ENCODE data around the gene TACC3. TPM values are rescaled to one million over a fixed set of nuclear protein-coding genes. Genes with fewer than 3 reads are reported as not detected.

Gene TACC3
- total RNA-seq, 1 experiment from 2014 or later = 106 TPM

DNA sequence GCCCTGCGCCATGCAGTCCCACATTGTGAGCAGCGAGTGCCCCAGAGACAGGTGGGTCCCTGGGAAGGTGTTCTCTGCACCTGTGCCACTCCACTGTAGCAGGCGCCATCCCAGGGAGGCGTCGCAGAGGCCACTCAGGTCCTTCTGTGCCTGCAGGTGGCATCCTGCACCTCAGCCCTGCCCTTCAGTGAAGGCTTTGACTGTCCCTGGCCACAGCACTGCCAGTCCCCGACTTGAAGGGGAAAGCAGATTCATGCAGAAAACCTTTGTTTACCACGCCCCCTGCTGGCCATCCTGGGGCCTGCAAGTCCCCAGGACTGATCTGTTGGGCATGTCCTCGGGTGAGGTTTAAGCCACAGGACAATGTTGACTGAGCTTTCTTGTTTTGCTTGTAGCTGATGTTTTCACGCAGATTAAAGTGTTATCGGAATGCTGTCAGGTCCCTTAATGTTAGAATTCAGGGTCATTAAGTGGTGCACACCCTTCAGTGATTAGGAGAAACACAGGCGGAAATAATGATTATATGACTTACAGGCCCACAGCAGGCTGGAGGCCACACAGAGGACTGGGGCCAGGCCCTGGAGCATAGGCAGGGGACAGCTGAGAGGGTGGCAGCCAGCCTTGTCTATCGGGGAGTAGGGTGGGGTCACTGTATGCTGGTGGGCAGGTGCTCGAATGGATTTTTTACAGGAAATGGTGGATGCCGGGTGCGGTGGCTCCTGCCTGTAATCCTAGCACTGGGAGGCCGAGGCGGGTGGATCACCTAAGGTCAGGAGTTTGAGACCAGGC, 5.0 kb downstream of the TACC3 start:
- H3K4me3 ChIP-seq (ENCODE audit: low read depth in 2 of 2, low read length in 2 of 2) = 0 out of 4 replicates have a peak overlapping the region, but pooled peaks of 1 of the 2 experiments have one; percentile 4
- DNase-seq (ENCODE audit: low read depth, low spot score) (peak; percentile 78), ATAC-seq (peak; percentile 46)
- CTCF ChIA-PET = interaction anchor here (1.8 kb wide), 1 partner anchor 33 kb away, joined by 6 read pairs; no protein-coding TSS in a partner anchor
- H3K9me3 ChIP-seq (ENCODE audit: control insufficient read depth, insufficient read depth, low read depth, low read length) = no peaks in the 10 kb centered on the region
- in situ Hi-C loops (cut with HindIII; ENCODE audit: low pct_unique_long_range_greater_than_20kb, low sequenced_read_pairs) (no loop called here), intact Hi-C loops (cut with micrococcal nuclease; ENCODE audit: unreplicated experiment) (no loop called here)
- H3K4me1 ChIP-seq (ENCODE audit: control insufficient read depth, insufficient read depth, low read length) = peaks cover 33% of the 10 kb centered on the region
- POLR2A ChIA-PET = no interaction called here
- peak overlapping the region; percentile 77 for H3K27ac ChIP-seq (ENCODE audit: low read length)
- peaks cover 7% of the 10 kb centered on the region for H3K36me3 ChIP-seq (ENCODE audit: control insufficient read depth, insufficient read depth, low read length)
- TF ChIP-seq POLR2AphosphoS5 (IDR thresholded peaks at IDR 0.05; ENCODE audit: low read depth, low read length) = no peak
- no peak for TF ChIP-seq SIN3A (IDR thresholded peaks at IDR 0.05; ENCODE audit: borderline replicate concordance, insufficient read depth, low read depth, low read length)
- TF ChIP-seq, protein P1, sequence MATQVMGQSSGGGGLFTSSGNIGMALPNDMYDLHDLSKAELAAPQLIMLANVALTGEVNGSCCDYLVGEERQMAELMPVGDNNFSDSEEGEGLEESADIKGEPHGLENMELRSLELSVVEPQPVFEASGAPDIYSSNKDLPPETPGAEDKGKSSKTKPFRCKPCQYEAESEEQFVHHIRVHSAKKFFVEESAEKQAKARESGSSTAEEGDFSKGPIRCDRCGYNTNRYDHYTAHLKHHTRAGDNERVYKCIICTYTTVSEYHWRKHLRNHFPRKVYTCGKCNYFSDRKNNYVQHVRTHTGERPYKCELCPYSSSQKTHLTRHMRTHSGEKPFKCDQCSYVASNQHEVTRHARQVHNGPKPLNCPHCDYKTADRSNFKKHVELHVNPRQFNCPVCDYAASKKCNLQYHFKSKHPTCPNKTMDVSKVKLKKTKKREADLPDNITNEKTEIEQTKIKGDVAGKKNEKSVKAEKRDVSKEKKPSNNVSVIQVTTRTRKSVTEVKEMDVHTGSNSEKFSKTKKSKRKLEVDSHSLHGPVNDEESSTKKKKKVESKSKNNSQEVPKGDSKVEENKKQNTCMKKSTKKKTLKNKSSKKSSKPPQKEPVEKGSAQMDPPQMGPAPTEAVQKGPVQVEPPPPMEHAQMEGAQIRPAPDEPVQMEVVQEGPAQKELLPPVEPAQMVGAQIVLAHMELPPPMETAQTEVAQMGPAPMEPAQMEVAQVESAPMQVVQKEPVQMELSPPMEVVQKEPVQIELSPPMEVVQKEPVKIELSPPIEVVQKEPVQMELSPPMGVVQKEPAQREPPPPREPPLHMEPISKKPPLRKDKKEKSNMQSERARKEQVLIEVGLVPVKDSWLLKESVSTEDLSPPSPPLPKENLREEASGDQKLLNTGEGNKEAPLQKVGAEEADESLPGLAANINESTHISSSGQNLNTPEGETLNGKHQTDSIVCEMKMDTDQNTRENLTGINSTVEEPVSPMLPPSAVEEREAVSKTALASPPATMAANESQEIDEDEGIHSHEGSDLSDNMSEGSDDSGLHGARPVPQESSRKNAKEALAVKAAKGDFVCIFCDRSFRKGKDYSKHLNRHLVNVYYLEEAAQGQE (IDR thresholded peaks at IDR 0.05; ENCODE audit: insufficient read depth in 1 of 2, low read depth in 2 of 2, low read length in 1 of 2) = no peak
- TF ChIP-seq, protein P2, sequence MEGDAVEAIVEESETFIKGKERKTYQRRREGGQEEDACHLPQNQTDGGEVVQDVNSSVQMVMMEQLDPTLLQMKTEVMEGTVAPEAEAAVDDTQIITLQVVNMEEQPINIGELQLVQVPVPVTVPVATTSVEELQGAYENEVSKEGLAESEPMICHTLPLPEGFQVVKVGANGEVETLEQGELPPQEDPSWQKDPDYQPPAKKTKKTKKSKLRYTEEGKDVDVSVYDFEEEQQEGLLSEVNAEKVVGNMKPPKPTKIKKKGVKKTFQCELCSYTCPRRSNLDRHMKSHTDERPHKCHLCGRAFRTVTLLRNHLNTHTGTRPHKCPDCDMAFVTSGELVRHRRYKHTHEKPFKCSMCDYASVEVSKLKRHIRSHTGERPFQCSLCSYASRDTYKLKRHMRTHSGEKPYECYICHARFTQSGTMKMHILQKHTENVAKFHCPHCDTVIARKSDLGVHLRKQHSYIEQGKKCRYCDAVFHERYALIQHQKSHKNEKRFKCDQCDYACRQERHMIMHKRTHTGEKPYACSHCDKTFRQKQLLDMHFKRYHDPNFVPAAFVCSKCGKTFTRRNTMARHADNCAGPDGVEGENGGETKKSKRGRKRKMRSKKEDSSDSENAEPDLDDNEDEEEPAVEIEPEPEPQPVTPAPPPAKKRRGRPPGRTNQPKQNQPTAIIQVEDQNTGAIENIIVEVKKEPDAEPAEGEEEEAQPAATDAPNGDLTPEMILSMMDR (IDR thresholded peaks at IDR 0.05) = no peak
- TF ChIP-seq TCF7L2 (IDR thresholded peaks at IDR 0.05; ENCODE audit: low read depth, low read length) = 0 out of 2 replicates have a peak, but pooled peaks have one; percentile 18
- BruUV-seq (replicated peaks) = no TSS peak
- H3K27me3 ChIP-seq (ENCODE audit: control insufficient read depth, insufficient read depth, low read length) = no peaks in the 10 kb centered on the region

DNA sequence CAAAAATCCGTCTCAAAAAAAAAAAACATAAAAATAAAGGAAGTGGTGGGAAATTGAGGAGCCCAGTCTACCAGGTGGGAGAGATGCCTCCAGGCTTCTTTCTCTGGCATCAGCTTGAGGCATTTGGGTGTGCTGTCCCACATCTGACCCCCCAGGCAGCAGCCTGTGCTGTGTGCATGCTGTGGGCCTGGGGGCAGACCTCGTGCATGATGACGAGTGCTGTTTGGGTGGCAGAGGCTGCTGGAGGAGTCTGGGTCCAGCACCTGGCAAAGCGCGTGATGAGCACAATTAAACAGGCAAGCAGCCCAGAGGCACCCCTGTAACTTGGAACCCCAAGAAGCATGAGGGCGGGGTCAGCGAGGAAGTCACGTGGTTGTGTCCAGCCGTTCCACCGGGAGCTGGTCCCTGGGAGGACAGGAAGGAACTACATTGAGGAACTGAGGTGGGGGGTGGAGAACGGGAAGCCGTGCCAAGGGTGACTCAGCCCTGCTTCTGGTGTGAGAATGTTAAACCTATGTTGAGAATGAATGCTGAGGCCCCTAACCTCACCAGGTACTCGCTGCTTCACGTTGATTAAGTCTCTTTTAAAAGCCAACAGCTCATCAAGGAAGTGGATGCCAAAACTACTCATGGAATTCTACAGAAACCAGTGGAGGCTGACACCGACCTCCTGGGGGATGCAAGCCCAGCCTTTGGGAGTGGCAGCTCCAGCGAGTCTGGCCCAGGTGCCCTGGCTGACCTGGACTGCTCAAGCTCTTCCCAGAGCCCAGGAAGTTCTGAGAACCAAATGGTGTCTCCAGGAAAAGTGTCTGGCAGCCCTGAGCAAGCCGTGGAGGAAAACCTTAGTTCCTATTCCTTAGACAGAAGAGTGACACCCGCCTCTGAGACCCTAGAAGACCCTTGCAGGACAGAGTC, 6.1 kb downstream of the TACC3 start:
- no TSS peak for BruUV-seq (replicated peaks)
- DNase-seq (ENCODE audit: low read depth, low spot score) (no peak), ATAC-seq (peak; percentile 61)
- TF ChIP-seq SIN3A (IDR thresholded peaks at IDR 0.05; ENCODE audit: borderline replicate concordance, insufficient read depth, low read depth, low read length) (no peak), POLR2AphosphoS5 (IDR thresholded peaks at IDR 0.05; ENCODE audit: low read depth, low read length) (no peak), TCF7L2 (IDR thresholded peaks at IDR 0.05; ENCODE audit: low read depth, low read length) (no peak)
- TF ChIP-seq, protein P1 (IDR thresholded peaks at IDR 0.05; ENCODE audit: insufficient read depth in 1 of 2, low read depth in 2 of 2, low read length in 1 of 2) = no peak
- TF ChIP-seq, protein P2 (IDR thresholded peaks at IDR 0.05) = no peak
- CTCF ChIA-PET = no interaction called here
- POLR2A ChIA-PET = no interaction called here
- Histone ChIP-seq H3K4me1 (ENCODE audit: control insufficient read depth, insufficient read depth, low read length) (peaks cover 33% of the 10 kb centered on the region), H3K4me3 (ENCODE audit: low read depth in 2 of 2, low read length in 2 of 2) (no peak overlapping the region), H3K36me3 (ENCODE audit: control insufficient read depth, insufficient read depth, low read length) (peaks cover 5% of the 10 kb centered on the region), H3K9me3 (ENCODE audit: control insufficient read depth, insufficient read depth, low read depth, low read length) (no peaks in the 10 kb centered on the region), H3K27ac (ENCODE audit: low read length) (peak overlapping the region; percentile 77), H3K27me3 (ENCODE audit: control insufficient read depth, insufficient read depth, low read length) (no peaks in the 10 kb centered on the region)
- intact Hi-C loops (cut with micrococcal nuclease; ENCODE audit: unreplicated experiment) (no loop called here), in situ Hi-C loops (cut with HindIII; ENCODE audit: low pct_unique_long_range_greater_than_20kb, low sequenced_read_pairs) (no loop called here)

Measured in Panc1 (cell line).